Right atrium auricular region (tissue), 2 donors: Measurements from ENCODE around the gene CAMTA2. TPM values are rescaled to one million over a fixed set of nuclear protein-coding genes. Genes with fewer than 3 reads are reported as not detected.
"Not testable (repeated sequence)": the region's sequence is repeated elsewhere in the genome, so short reads cannot be mapped to it uniquely, and the experiment has no call there.

Source experiments
- DNase-seq: peaks from one replicate; pipeline ENCODE4 v3.0.0-alpha.2; 2019; ENCODE audit warnings: low spot score
- H3K27ac ChIP-seq, 2 donors: fragments of 200-600 bp; sonication (generic); 1 replicate in 1 of 2; 2 replicates in 1 of 2; pipeline ENCODE4 v1.5.1; 2016 to 2019
- H3K27me3 ChIP-seq, 2 donors: fragments of 200-600 bp; sonication (generic); one replicate each; pipeline versions ENCODE4 v1.5.1 to v1.6.0; 2017 to 2019
- H3K36me3 ChIP-seq: fragments of 200-600 bp; sonication (generic); one replicate; pipeline ENCODE4 v1.5.1; 2016
- H3K4me1 ChIP-seq, 2 donors: fragments of 200-600 bp; sonication (generic); one replicate each; pipeline versions ENCODE4 v1.5.1 to v1.6.0; 2017 to 2019
- H3K4me3 ChIP-seq, 2 donors: fragments of 200-600 bp; sonication (generic); 1 replicate in 1 of 2; 2 replicates in 1 of 2; pipeline ENCODE4 v1.5.1; 2017 to 2019; ENCODE audit warnings: mild to moderate bottlenecking in 1 of 2, moderate library complexity in 1 of 2
- H3K9me3 ChIP-seq, 2 donors: fragments of 200-600 bp; sonication (generic); one replicate each; pipeline ENCODE4 v1.5.1; 2019
- CTCF ChIP-seq, 2 donors: fragments of 200-600 bp; sonication (generic); IDR thresholded peaks; one replicate each; pipeline ENCODE4 v1.5.1; 2019; ENCODE audit warnings: antibody characterized with exemption in 2 of 2
- total RNA-seq, 2 donors: library from RNA; depleted of rRNA; stranded (reverse); fragments of >200 nt; gene quantifications; one replicate each; pipeline ENCODE4 v1.1.0, GENCODE V29; 2016

CAMTA2 gene
- total RNA-seq, 2 donors from 2014 or later: 20.3 to 24.7 TPM

DNA sequence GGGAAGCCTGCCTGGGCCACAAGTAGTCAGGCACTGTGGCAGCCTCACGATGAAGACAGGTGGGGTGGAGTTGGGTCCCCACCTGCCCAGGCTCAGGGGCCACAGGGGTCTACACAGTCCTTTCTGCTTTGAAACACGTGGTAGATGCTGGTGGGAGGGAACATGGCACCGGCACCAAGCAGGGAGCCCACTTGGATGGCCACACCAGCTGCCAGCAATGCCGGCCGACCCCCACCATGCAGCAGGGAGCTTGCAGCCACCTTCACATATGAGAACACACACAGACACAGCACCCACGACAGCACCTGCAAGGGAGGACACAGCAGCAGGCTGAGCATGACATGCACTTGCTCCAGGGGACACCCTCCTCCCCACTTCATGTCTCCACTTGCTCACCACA, 45.4 kb upstream of the CAMTA2 start:
- H3K9me3 ChIP-seq: no peaks in the 10 kb centered on the region
- no peak for DNase-seq
- H3K4me1 ChIP-seq: peaks cover 0 to 10% of the 10 kb centered on the region in 2 donors
- TF ChIP-seq CTCF (IDR thresholded peaks at IDR 0.05): no peak
- H3K27ac ChIP-seq: no peak overlapping the region
- no peaks in the 10 kb centered on the region for H3K27me3 ChIP-seq
- no peak overlapping the region for H3K4me3 ChIP-seq
- no peaks in the 10 kb centered on the region for H3K36me3 ChIP-seq

DNA sequence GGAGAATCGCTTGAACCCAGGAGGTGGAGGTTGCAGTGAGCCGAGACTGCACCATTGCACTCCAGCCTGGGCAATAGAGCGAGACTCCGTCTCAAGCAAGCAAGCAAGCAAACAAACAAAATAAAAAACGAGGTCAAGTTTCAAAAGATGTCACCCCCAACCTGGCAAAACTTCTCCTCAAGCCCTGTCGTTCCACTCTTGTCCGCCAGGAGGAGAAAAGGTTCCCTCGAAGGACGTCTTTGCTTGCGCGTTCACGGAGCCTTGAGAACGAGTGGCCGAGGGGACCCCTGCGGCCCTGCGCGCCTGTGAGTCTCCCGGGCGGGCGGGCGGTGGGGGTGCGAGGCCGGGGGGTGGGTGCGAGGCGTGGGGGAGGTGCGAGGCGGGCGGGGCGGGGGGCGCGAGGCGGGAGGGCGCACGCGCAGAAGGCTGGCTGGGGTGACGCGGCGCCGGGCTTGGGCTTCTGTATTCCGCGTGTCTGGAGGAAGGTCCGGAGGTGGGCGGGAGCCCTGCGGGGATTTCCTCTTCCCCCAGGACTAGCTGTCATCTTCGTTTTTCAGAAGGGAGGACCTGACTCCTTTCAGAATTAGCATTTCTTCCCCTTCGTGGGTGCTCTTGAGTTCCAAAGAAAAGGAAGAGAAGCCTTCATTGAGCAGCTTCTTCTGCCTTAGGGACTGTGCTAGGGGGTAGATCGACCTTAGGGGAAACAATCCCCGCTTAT, 44.0 kb upstream of the CAMTA2 start:
- peak overlapping the region; percentile 21 to 39 for H3K27ac ChIP-seq
- no peaks in the 10 kb centered on the region for H3K27me3 ChIP-seq

GRCh38 chr17:5030168-5030567, 42.7 kb upstream of the CAMTA2 start:
- H3K27me3 ChIP-seq, H3K36me3 ChIP-seq, H3K4me1 ChIP-seq, H3K27ac ChIP-seq, H3K4me3 ChIP-seq, H3K9me3 ChIP-seq, DNase-seq: not testable (repeated sequence)

More for the DNA sequence above, 44.0 kb upstream of the CAMTA2 start:
- H3K4me3 ChIP-seq: peak overlapping the region; percentile 22 to 56
- H3K4me1 ChIP-seq: peaks cover 0 to 10% of the 10 kb centered on the region in 2 donors
- H3K36me3 ChIP-seq: no peaks in the 10 kb centered on the region
- DNase-seq: peak; percentile 76
- H3K9me3 ChIP-seq: no peaks in the 10 kb centered on the region
- TF ChIP-seq CTCF (IDR thresholded peaks at IDR 0.05): peak; percentile 80 to 90

DNA sequence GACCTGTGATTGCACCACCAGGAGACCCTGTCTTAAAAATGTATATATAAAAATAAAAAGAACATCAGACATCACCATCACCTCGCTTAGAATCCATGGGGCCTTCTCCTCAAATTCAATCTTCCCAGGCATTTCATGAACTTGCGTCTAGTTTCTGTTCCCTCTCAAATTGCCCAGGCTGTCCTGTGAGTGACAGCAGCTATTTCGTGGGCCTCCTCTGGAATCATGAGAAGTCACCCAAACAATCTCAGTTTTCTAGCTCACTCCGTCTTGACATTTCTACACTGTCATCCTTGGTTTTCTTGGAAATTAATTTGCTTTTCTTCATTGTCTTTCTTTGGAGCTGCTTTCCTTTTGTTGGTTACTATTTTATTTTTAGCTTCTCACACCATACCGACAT, 40.4 kb upstream of the CAMTA2 start:
- no peak for TF ChIP-seq CTCF (IDR thresholded peaks at IDR 0.05)
- no peak for DNase-seq
- Histone ChIP-seq H3K27ac (no peak overlapping the region), H3K36me3 (peaks cover 18% of the 10 kb centered on the region), H3K9me3 (no peaks in the 10 kb centered on the region), H3K27me3 (no peaks in the 10 kb centered on the region), H3K4me1 (peaks cover 0 to 8% of the 10 kb centered on the region in 2 donors), H3K4me3 (no peak overlapping the region)

- TF ChIP-seq CTCF (IDR thresholded peaks at IDR 0.05): no peak
- H3K36me3 ChIP-seq: peaks cover 24% of the 10 kb centered on the region
- DNase-seq: no peak
- no peak overlapping the region for H3K27ac ChIP-seq
- no peaks in the 10 kb centered on the region for H3K27me3 ChIP-seq
- peaks cover 0 to 8% of the 10 kb centered on the region in 2 donors for H3K4me1 ChIP-seq
- H3K9me3 ChIP-seq: no peaks in the 10 kb centered on the region
- no peak overlapping the region for H3K4me3 ChIP-seq
These were observed 39.8 kb upstream of the CAMTA2 start for GRCh38 chr17:5027299-5027698.

DNA sequence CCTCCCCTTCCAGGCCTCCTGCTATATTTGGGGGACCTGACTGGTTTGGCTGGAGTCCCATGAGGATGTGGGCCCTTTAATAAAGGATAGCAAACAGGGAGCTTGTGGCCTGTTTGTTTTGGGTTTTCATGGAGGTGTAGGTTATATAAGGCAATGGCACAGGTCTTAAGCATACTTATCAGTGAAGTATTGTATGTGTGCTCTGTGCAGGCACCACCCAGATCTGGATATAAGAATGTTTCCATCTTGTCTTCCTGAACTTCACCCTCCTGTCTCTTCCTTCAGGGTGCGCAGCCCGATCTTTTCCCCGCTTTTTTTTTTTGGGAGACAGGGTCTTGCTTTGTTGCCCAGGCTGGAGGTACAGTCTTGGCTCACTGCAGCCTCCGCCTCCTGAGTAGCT, 37.1 kb upstream of the CAMTA2 start:
- peaks cover 51% of the 10 kb centered on the region for H3K36me3 ChIP-seq

More for the DNA sequence above, 37.1 kb upstream of the CAMTA2 start:
- no peak for TF ChIP-seq CTCF (IDR thresholded peaks at IDR 0.05)
- DNase-seq: no peak
- Histone ChIP-seq H3K4me1 (peaks cover 0 to 3% of the 10 kb centered on the region in 2 donors), H3K27me3 (no peaks in the 10 kb centered on the region), H3K4me3 (no peak overlapping the region), H3K27ac (no peak overlapping the region), H3K9me3 (no peaks in the 10 kb centered on the region)
